Measurements from ENCODE around the gene RHEBL1.

RHEBL1 gene

GRCh38 chr12:49091836-49092085 is 22.0 kb upstream of the RHEBL1 start:
- TF ChIP-seq, protein P1, sequence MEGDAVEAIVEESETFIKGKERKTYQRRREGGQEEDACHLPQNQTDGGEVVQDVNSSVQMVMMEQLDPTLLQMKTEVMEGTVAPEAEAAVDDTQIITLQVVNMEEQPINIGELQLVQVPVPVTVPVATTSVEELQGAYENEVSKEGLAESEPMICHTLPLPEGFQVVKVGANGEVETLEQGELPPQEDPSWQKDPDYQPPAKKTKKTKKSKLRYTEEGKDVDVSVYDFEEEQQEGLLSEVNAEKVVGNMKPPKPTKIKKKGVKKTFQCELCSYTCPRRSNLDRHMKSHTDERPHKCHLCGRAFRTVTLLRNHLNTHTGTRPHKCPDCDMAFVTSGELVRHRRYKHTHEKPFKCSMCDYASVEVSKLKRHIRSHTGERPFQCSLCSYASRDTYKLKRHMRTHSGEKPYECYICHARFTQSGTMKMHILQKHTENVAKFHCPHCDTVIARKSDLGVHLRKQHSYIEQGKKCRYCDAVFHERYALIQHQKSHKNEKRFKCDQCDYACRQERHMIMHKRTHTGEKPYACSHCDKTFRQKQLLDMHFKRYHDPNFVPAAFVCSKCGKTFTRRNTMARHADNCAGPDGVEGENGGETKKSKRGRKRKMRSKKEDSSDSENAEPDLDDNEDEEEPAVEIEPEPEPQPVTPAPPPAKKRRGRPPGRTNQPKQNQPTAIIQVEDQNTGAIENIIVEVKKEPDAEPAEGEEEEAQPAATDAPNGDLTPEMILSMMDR (conservative IDR thresholded peaks at IDR 0.05; ENCODE audit: low read depth): no peak
- POLR2A ChIA-PET (ENCODE audit: low non-redundant PET): no interaction called here
- no peak overlapping the region for H3K27ac ChIP-seq
- DNase-seq (ENCODE audit: low spot score): no peak
- CTCF ChIA-PET: interaction anchor here (0.6 to 1.5 kb wide), 8 partner anchors 10 to 74 kb away, joined by 3 to 7 read pairs (median 5); partner anchors contain the start of gene LMBR1L

DNA sequence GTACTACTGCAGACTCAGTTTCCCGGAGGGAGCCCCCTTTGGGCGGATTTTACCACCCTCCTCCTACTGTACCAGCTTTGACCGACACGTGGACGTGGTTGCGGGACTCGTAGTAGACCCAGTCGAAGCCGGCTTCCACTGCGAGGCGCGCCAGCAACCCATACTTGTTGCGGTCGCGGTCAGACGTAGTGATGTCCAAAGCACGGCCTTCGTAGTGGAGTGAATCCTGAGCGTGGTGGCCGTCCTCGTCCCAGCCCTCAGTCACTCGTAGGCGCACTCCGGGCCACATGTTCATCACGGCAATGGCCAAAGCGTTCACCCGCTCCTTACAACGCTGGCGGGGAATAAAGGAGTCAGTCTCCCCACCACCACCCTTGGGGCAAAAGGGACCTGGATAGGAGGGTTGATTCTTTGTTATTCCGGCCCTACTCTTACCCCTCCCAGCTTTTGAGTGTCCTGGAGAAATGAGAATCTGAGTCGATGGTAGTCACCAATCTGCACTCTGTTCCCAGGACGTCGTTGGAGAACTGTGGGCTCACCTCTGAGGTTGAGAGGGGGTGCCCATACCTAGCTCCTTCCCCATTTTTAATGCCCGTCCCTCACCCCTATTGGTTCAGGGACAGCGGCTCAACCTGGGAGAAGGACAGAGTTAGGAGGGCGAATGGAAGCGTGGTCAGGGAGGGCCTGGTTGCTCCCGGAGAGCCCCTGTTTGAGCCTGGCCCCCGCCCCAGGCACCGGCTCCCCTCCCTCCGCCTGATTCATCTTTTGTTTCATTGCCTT is 21.5 kb upstream of the RHEBL1 start:
- CTCF ChIA-PET: interaction anchor here (0.6 to 1.5 kb wide), 4 partner anchors 10 to 30 kb away, joined by 3 to 7 read pairs (median 4); no protein-coding TSS in a partner anchor
- H3K27ac ChIP-seq: no peak overlapping the region
- DNase-seq (ENCODE audit: low spot score): no peak
- POLR2A ChIA-PET (ENCODE audit: low non-redundant PET): no interaction called here
- TF ChIP-seq, protein P1 (conservative IDR thresholded peaks at IDR 0.05; ENCODE audit: low read depth): no peak

- TF ChIP-seq, protein P1 (conservative IDR thresholded peaks at IDR 0.05; ENCODE audit: low read depth): peak; percentile 26
- ChIA-PET CTCF (interaction anchor here (0.8 to 4.3 kb wide), 6 partner anchors 10 to 145 kb away, joined by 3 to 65 read pairs (median 19); partner anchors contain the start of gene LMBR1L), POLR2A (ENCODE audit: low non-redundant PET) (no interaction called here)
- no peak overlapping the region for H3K27ac ChIP-seq
- no peak for DNase-seq (ENCODE audit: low spot score)
These were observed 20.3 kb upstream of the RHEBL1 start for GRCh38 chr12:49089821-49090773.

GRCh38 chr12:49088932-49089330 is 19.2 kb upstream of the RHEBL1 start:
- DNase-seq (ENCODE audit: low spot score): no peak
- TF ChIP-seq, protein P1 (conservative IDR thresholded peaks at IDR 0.05; ENCODE audit: low read depth): no peak
- no peak overlapping the region for H3K27ac ChIP-seq
- ChIA-PET POLR2A (ENCODE audit: low non-redundant PET) (interaction anchor here (0.5 kb wide), 1 partner anchor 42 kb away, joined by 3 read pairs; no protein-coding TSS in a partner anchor), CTCF (interaction anchor here (0.6 to 4.3 kb wide), 24 partner anchors 10 to 1995 kb away, joined by 3 to 65 read pairs (median 5); partner anchors contain the start of gene LMBR1L)

- ChIA-PET POLR2A (ENCODE audit: low non-redundant PET) (interaction anchor here (0.5 kb wide), 1 partner anchor 42 kb away, joined by 3 read pairs; no protein-coding TSS in a partner anchor), CTCF (interaction anchor here (0.6 to 4.3 kb wide), 31 partner anchors 10 to 1996 kb away, joined by 3 to 65 read pairs (median 3); partner anchors contain the start of gene LMBR1L)
- peak; percentile 92 for DNase-seq (ENCODE audit: low spot score)
- H3K27ac ChIP-seq: no peak overlapping the region
- TF ChIP-seq, protein P1 (conservative IDR thresholded peaks at IDR 0.05; ENCODE audit: low read depth): peak; percentile 90
These were observed 18.6 kb upstream of the RHEBL1 start for GRCh38 chr12:49088150-49088931.

Data from RWPE1 (cell line).